ENCODE results near the gene EIF4G3.
A peak's percentile ranks its signal among the peaks of the same experiment; 100 is the strongest.

Gene EIF4G3

DNA sequence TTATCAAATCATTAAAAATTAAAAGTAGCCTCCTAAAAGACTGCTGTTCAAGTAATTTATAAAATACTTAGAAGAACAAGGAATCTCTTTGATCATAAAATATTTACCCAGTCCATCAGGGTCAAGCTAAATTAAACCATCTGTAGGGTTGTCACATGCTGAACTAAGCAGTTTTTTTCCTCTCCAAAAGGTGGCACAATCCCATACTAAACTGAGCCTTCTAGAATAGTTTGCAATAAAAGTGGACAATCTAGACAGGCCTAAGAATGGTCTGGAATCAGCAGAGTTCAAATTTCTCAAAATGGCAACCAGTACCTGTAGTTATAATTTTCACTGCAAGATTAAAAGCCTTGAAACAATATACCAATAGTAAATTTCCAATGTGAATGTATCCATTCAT is 194.8 kb downstream of the EIF4G3 start:
- Histone ChIP-seq H2BK15ac (ENCODE audit: low read depth, poor library complexity, severe bottlenecking) (no peak overlapping the region), H2BK120ac (ENCODE audit: low read depth, low read length) (no peak overlapping the region), H3K18ac (ENCODE audit: low read depth in 1 of 2, low read length in 2 of 2) (no peak overlapping the region), H2BK5ac (ENCODE audit: low read depth, low read length, poor library complexity, severe bottlenecking) (no peak overlapping the region), H3K9ac (ENCODE audit: low read length) (peak overlapping the region; percentile 12), H3K4me3 (ENCODE audit: insufficient read depth in 1 of 2, low read depth in 1 of 2, low read length in 2 of 2) (no peak overlapping the region), H4K91ac (ENCODE audit: low read length) (no peak overlapping the region), H3K23ac (ENCODE audit: low read length in 2 of 2) (no peak overlapping the region), H3K4me1 (ENCODE audit: control insufficient read depth, insufficient read depth, low read depth, low read length) (no peaks in the 10 kb centered on the region), H3K14ac (ENCODE audit: low read length in 2 of 2) (no peak overlapping the region), H3K27ac (ENCODE audit: low read length, poor library complexity, severe bottlenecking) (no peak overlapping the region), H3K4ac (ENCODE audit: low read depth in 1 of 2, low read length in 2 of 2) (no peak overlapping the region), H3K79me1 (replicated peaks; ENCODE audit: low read length, poor library complexity, severe bottlenecking) (peaks cover 16% of the 10 kb centered on the region), H2AFZ (ENCODE audit: low read depth, low read length) (no peak overlapping the region), H4K8ac (ENCODE audit: low read length) (no peak overlapping the region), H3K4me2 (ENCODE audit: low read length, poor library complexity, severe bottlenecking) (no peak overlapping the region), H3K36me3 (ENCODE audit: control insufficient read depth in 1 of 2, insufficient read depth in 2 of 2, low read depth in 1 of 2, low read length in 2 of 2) (peaks cover 3 to 11% of the 10 kb centered on the region in 2 experiments), H2BK12ac (ENCODE audit: low read length in 2 of 2) (no peak overlapping the region), H2AK5ac (ENCODE audit: low read length, severe bottlenecking) (no peak overlapping the region), H3K9me3 (ENCODE audit: control insufficient read depth, low read length) (no peaks in the 10 kb centered on the region), H3K27me3 (ENCODE audit: control insufficient read depth in 1 of 2, insufficient read depth in 1 of 2, low read length in 2 of 2) (no peaks in the 10 kb centered on the region)
- peak; percentile 44 for DNase-seq

- H3K9ac ChIP-seq (ENCODE audit: low read length): no peak overlapping the region
- no peak overlapping the region for H2AFZ ChIP-seq (ENCODE audit: low read depth, low read length)
- no peak overlapping the region for H3K14ac ChIP-seq (ENCODE audit: low read length in 2 of 2)
- peaks cover 15% of the 10 kb centered on the region for H3K79me1 ChIP-seq (replicated peaks; ENCODE audit: low read length, poor library complexity, severe bottlenecking)
- H2BK5ac ChIP-seq (ENCODE audit: low read depth, low read length, poor library complexity, severe bottlenecking): no peak overlapping the region
- no peak overlapping the region for H2AK5ac ChIP-seq (ENCODE audit: low read length, severe bottlenecking)
- no peak overlapping the region for H3K23ac ChIP-seq (ENCODE audit: low read length in 2 of 2)
- WGBS: 100% methylated on average over 1 of the region's 2 CpGs
- H3K4me1 ChIP-seq (ENCODE audit: control insufficient read depth, insufficient read depth, low read depth, low read length): no peaks in the 10 kb centered on the region
- no peaks in the 10 kb centered on the region for H3K27me3 ChIP-seq (ENCODE audit: control insufficient read depth in 1 of 2, insufficient read depth in 1 of 2, low read length in 2 of 2)
- H2BK15ac ChIP-seq (ENCODE audit: low read depth, poor library complexity, severe bottlenecking): no peak overlapping the region
- DNase-seq: peak; percentile 64
- no peak overlapping the region for H2BK12ac ChIP-seq (ENCODE audit: low read length in 2 of 2)
- H3K4ac ChIP-seq (ENCODE audit: low read depth in 1 of 2, low read length in 2 of 2): no peak overlapping the region
- no peak overlapping the region for H4K8ac ChIP-seq (ENCODE audit: low read length)
- H3K36me3 ChIP-seq (ENCODE audit: control insufficient read depth in 1 of 2, insufficient read depth in 2 of 2, low read depth in 1 of 2, low read length in 2 of 2): peaks cover 3 to 11% of the 10 kb centered on the region in 2 experiments
- no peak overlapping the region for H2BK120ac ChIP-seq (ENCODE audit: low read depth, low read length)
- H3K4me2 ChIP-seq (ENCODE audit: low read length, poor library complexity, severe bottlenecking): no peak overlapping the region
- H3K27ac ChIP-seq (ENCODE audit: low read length, poor library complexity, severe bottlenecking): no peak overlapping the region
- no peak overlapping the region for H3K4me3 ChIP-seq (ENCODE audit: insufficient read depth in 1 of 2, low read depth in 1 of 2, low read length in 2 of 2)
- no peak overlapping the region for H4K91ac ChIP-seq (ENCODE audit: low read length)
- H3K18ac ChIP-seq (ENCODE audit: low read depth in 1 of 2, low read length in 2 of 2): no peak overlapping the region
- no peaks in the 10 kb centered on the region for H3K9me3 ChIP-seq (ENCODE audit: control insufficient read depth, low read length)
These were observed 196.6 kb downstream of the EIF4G3 start for GRCh38 chr1:20980051-20980450.

DNA sequence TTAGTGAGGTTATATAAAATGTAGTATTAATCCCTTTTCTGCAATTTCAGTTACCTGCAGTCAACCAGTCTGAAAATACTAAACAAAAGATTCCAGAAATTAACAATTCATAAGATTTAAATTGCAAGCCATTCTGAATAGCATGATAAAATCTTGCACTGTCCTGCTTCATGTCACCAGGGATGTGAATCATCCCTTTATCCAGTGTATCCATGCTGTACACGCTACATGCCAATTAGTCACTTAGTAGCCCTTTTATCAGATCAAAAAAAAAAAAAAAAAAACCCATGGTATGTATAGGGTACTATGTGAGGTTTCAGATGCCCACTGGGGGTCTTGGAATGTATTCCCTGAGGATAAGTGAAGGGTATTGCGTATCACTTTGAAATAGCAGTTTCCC is 198.3 kb downstream of the EIF4G3 start:
- no peak overlapping the region for H3K4me3 ChIP-seq (ENCODE audit: insufficient read depth in 1 of 2, low read depth in 1 of 2, low read length in 2 of 2)
- no peak overlapping the region for H2BK120ac ChIP-seq (ENCODE audit: low read depth, low read length)
- H3K79me1 ChIP-seq (replicated peaks; ENCODE audit: low read length, poor library complexity, severe bottlenecking): peaks cover 15% of the 10 kb centered on the region
- peak; percentile 73 for DNase-seq
- no peak overlapping the region for H2AK5ac ChIP-seq (ENCODE audit: low read length, severe bottlenecking)
- H3K23ac ChIP-seq (ENCODE audit: low read length in 2 of 2): no peak overlapping the region
- no peak overlapping the region for H3K4ac ChIP-seq (ENCODE audit: low read depth in 1 of 2, low read length in 2 of 2)
- H3K27me3 ChIP-seq (ENCODE audit: control insufficient read depth in 1 of 2, insufficient read depth in 1 of 2, low read length in 2 of 2): no peaks in the 10 kb centered on the region
- H3K4me1 ChIP-seq (ENCODE audit: control insufficient read depth, insufficient read depth, low read depth, low read length): no peaks in the 10 kb centered on the region
- H4K91ac ChIP-seq (ENCODE audit: low read length): no peak overlapping the region
- no peak overlapping the region for H2AFZ ChIP-seq (ENCODE audit: low read depth, low read length)
- no peak overlapping the region for H3K9ac ChIP-seq (ENCODE audit: low read length)
- H3K9me3 ChIP-seq (ENCODE audit: control insufficient read depth, low read length): no peaks in the 10 kb centered on the region
- 100% methylated on average over 1 of the region's 2 CpGs for WGBS
- H2BK5ac ChIP-seq (ENCODE audit: low read depth, low read length, poor library complexity, severe bottlenecking): no peak overlapping the region
- H3K18ac ChIP-seq (ENCODE audit: low read depth in 1 of 2, low read length in 2 of 2): no peak overlapping the region
- no peak overlapping the region for H3K14ac ChIP-seq (ENCODE audit: low read length in 2 of 2)
- no peak overlapping the region for H3K4me2 ChIP-seq (ENCODE audit: low read length, poor library complexity, severe bottlenecking)
- no peak overlapping the region for H2BK15ac ChIP-seq (ENCODE audit: low read depth, poor library complexity, severe bottlenecking)
- H2BK12ac ChIP-seq (ENCODE audit: low read length in 2 of 2): no peak overlapping the region
- peaks cover 3 to 11% of the 10 kb centered on the region in 2 experiments for H3K36me3 ChIP-seq (ENCODE audit: control insufficient read depth in 1 of 2, insufficient read depth in 2 of 2, low read depth in 1 of 2, low read length in 2 of 2)
- H4K8ac ChIP-seq (ENCODE audit: low read length): no peak overlapping the region
- no peak overlapping the region for H3K27ac ChIP-seq (ENCODE audit: low read length, poor library complexity, severe bottlenecking)

DNA sequence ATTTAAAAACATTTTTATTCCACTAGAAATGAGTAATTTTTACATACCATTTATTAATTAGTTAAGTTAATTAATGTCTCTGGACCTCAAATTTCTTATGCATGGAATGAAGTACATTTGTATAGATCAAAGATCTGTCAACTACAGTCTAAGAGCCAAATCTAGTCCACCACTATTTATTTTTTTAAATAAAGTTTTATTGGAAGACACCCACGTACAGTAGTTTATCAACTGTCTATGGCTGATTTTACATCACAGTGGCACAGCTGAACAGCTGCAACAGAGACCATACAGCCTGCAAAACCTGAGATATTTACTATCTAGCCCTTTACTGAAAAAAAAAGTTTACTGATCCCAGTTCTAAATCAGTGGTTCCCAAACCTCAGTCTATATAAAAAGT is 201.0 kb downstream of the EIF4G3 start:
- H3K4me3 ChIP-seq (ENCODE audit: insufficient read depth in 1 of 2, low read depth in 1 of 2, low read length in 2 of 2): no peak overlapping the region
- no peak overlapping the region for H2BK120ac ChIP-seq (ENCODE audit: low read depth, low read length)
- no peak overlapping the region for H3K4ac ChIP-seq (ENCODE audit: low read depth in 1 of 2, low read length in 2 of 2)
- no peak for DNase-seq
- no peaks in the 10 kb centered on the region for H3K27me3 ChIP-seq (ENCODE audit: control insufficient read depth in 1 of 2, insufficient read depth in 1 of 2, low read length in 2 of 2)
- no peak overlapping the region for H2AFZ ChIP-seq (ENCODE audit: low read depth, low read length)
- H2BK12ac ChIP-seq (ENCODE audit: low read length in 2 of 2): no peak overlapping the region
- H3K79me1 ChIP-seq (replicated peaks; ENCODE audit: low read length, poor library complexity, severe bottlenecking): peaks cover 15% of the 10 kb centered on the region
- H3K4me1 ChIP-seq (ENCODE audit: control insufficient read depth, insufficient read depth, low read depth, low read length): no peaks in the 10 kb centered on the region
- H3K14ac ChIP-seq (ENCODE audit: low read length in 2 of 2): no peak overlapping the region
- H3K36me3 ChIP-seq (ENCODE audit: control insufficient read depth in 1 of 2, insufficient read depth in 2 of 2, low read depth in 1 of 2, low read length in 2 of 2): peaks cover 4 to 34% of the 10 kb centered on the region in 2 experiments
- no peak overlapping the region for H2BK5ac ChIP-seq (ENCODE audit: low read depth, low read length, poor library complexity, severe bottlenecking)
- H4K91ac ChIP-seq (ENCODE audit: low read length): no peak overlapping the region
- H2BK15ac ChIP-seq (ENCODE audit: low read depth, poor library complexity, severe bottlenecking): no peak overlapping the region
- no peak overlapping the region for H4K8ac ChIP-seq (ENCODE audit: low read length)
- H3K27ac ChIP-seq (ENCODE audit: low read length, poor library complexity, severe bottlenecking): no peak overlapping the region
- H3K9me3 ChIP-seq (ENCODE audit: control insufficient read depth, low read length): no peaks in the 10 kb centered on the region
- H3K4me2 ChIP-seq (ENCODE audit: low read length, poor library complexity, severe bottlenecking): no peak overlapping the region
- WGBS: 100% methylated on average over 1 of the region's 1 CpG
- no peak overlapping the region for H3K9ac ChIP-seq (ENCODE audit: low read length)
- H3K18ac ChIP-seq (ENCODE audit: low read depth in 1 of 2, low read length in 2 of 2): no peak overlapping the region
- no peak overlapping the region for H3K23ac ChIP-seq (ENCODE audit: low read length in 2 of 2)
- H2AK5ac ChIP-seq (ENCODE audit: low read length, severe bottlenecking): no peak overlapping the region

Measured in mesenchymal stem cell (in vitro differentiated cells and primary cell).